Activated CD8-positive, alpha-beta memory T cell treated with anti-CD3 and anti-CD28 coated beads, Interleukin-2, amount 50 U/mL, for 24 hours (primary cell): ENCODE measurements around the gene RNF150.
"Not testable (repeated sequence)": the region's sequence is repeated elsewhere in the genome, so short reads cannot be mapped to it uniquely, and the experiment has no call there.

Experiments used
- DNase-seq: peaks from one replicate; pipeline ENCODE4 v3.0.0-alpha.2; 2020; ENCODE audit errors: extremely low read depth

RNF150 gene

DNA sequence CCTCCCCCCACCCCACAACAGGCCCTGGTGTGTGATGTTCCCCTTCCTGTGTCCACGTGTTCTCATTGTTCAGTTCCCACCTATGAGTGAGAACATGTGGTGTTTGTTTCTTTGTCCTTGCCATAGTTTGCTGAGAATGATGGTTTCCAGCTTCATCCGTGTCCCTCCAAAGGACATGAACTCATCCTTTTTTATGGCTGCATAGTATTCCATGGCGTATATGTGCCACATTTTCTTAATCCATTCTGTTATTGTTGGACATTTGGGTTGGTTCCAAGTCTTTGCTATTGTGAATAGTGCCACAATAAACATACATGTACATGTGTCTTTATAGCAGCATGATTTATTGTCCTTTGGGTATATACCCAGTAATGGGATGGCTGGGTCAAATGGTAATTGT, 312.7 kb downstream of the RNF150 start:
- DNase-seq = not testable (repeated sequence)

DNA sequence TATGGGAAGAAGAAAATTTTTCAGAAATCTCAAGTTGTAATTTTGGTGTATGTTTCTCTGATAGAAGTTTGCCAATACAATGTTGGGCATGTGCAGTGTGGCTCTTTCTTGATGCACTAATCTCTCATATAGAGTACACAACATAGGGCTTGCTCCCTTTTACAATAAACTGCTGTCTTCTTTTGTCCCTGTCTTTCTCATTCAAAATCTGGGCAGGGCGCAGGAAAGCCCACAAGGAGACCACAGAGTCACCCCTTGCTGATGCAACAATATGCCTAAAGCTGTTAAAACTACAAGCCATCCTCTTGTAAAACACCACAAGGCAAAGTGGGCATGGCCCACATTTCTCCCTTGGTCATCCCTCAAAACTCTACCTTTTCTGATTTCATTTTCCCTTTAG, 313.7 kb downstream of the RNF150 start:
- DNase-seq = no peak

DNA sequence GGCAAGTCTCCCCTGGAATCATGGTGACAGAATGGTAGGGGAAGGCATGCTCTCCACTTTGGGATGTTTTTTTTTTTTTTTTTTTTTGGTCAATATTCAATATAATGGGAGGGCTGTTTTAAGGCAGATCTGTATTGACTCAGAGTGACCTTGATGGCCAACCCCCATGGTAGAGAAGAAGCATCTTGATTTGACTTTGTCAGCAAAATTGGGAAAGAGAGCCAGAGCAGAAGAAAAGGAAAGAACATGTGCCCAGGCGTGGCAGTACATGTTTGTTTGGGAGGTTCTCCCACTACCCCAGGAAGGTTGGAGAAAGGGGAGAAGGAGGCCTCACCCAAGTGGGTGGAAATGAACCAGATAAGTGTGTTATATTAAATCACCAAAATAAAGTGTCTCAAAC, 314.8 kb downstream of the RNF150 start:
- no peak for DNase-seq

DNA sequence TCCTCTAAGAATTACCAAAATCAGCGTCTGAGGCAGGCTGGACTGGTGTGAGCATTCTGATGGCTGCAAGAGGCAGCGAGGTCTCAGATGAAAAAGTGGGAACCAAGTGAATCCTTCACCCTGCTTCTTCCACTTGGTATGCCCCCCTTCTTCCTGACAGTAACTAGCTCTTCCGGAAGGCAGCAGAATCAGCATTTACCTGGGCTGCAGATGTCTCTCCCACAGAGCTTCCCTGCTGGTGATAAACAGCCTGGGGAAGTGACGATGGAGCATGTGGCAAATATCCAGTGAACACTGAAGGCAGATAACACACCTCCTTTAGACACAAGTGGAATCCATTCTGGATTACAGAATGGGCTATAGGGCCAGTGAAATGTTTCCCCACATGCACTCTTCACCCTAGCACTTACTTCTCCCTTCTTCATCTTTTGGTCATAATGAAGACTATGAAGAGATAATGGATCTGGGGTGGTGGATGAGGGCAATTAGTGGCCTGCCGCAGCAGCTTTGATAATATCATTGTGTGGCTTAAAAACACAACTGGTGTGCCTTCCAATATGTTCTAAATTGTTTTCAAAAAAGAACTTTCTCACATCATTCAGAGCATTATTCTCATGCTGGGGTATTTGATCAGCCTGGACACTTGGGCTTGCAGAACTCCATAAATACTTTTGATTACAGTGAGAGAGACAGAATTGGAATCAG, 316.3 kb downstream of the RNF150 start:
- DNase-seq = no peak

DNA sequence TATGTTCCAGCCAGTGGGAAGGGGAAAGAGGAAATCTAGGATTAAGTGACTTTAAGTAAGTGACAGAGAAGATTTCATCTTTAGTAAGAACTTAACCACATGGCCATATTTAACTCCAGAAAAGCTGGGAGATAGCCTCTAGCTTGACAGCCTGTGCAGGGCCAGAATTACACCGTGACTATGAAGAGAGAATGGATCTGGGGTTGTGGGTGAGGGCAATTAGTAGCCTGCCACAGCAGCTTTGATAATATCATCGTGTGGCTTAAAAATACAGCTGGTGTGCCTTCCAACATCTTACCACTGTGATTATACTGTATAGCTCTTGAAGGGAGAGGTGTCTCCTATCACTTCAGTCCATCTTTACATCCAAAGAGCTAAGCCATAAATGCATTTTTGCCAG, 319.5 kb downstream of the RNF150 start:
- DNase-seq = no peak

DNA sequence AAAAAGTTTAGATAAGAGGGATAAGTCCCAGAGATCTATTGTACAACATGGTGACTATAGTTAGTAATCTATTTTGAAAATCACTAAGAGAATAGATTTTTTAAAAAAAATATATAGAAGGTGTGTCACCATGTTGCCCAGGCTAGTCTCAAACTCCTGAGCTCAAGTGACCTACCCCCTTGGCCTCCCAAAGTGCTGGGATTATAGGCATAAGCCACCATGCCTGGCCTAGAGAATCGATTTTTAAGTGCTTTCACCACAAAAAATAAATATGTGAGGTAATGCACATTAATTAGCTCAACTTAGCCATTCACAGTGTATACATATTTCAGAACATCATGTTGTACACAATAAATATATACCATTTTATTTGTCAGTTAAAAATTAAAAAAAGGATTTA, 320.4 kb downstream of the RNF150 start:
- no peak for DNase-seq

DNA sequence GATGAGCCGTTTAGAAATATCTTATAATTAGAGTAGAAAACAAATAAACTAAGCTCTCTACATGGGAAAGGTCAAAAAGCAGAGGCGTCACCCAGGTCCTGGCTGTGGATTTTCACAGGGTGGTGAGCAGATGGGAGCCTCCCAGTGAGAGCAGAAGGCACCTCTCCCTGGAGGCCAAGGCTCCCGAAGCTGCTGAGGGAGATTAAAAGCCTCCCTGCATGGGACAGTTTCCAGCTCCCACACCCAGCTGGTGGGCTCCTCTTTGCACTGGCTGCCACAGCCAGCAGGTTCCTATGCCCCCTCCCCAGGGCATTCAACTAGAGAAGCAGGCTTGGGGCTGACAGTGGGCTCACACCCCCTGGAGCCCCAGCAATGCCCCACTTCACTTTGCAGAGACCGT, 321.8 kb downstream of the RNF150 start:
- DNase-seq = no peak

DNA sequence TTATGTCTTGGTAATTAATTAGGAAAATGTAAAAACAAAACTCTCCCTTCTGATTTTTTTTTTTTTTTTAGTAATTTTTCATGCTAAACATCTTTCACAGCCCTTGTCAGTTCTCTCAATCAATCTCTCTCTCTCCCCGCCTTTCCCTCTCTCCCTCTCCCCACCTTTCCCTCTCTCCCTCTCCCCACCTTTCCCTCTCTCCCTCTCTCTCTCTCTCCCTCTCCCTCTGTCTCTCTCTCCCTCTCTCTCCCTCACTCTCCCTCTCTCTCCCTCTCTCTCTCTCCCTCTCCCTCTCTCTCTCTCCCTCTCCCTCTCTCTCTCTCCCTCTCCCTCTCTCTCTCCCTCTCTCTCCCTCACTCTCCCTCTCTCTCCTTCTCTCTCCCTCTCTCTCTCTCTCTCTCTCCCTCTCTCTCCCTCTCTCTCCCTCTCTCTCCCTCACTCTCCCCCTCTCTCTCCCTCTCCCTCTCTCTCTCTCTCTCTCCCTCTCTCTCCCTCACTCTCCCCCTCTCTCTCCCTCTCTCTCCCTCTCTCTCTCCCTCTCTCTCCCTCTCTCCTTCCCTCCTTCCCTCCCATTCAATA, 322.6 kb downstream of the RNF150 start:
- not testable (repeated sequence) for DNase-seq
